Heart left ventricle (tissue), 16 donors: ENCODE data around the gene CPEB4. TPM values are rescaled to one million over a fixed set of nuclear protein-coding genes. Genes with fewer than 3 reads are reported as not detected.
A peak's percentile ranks its signal among the peaks of the same experiment; 100 is the strongest.

Experiments
- ATAC-seq, 4 donors: fragments of 200-7000 bp; cut with Tn5 transposase; one replicate each; pipeline ENCODE4 v1.9.1; 2020 to 2022; ENCODE audit warnings: moderate library complexity in 4 of 4, mild to moderate bottlenecking in 3 of 4, moderate number of reproducible peaks in 1 of 4
- DNase-seq, 5 donors: peaks; one replicate each; pipeline ENCODE4 v3.0.0-alpha.2; 2020
- H3K27ac ChIP-seq, 12 donors: fragments of 200-600 bp; sonication (generic) in 4 of 12; one replicate each; pipeline versions ENCODE4 v1.5.0 to v1.8.0; 2016 to 2022; ENCODE audit warnings: mild to moderate bottlenecking in 2 of 12
- H3K27me3 ChIP-seq, 9 donors: fragments of 200-600 bp; sonication (generic) in 2 of 9; one replicate each; pipeline versions ENCODE4 v1.5.1 to v1.8.0; 2016 to 2022; ENCODE audit warnings: mild to moderate bottlenecking in 3 of 9
- H3K36me3 ChIP-seq, 9 donors: fragments of 200-600 bp; sonication (generic) in 2 of 9; one replicate each; pipeline versions ENCODE4 v1.5.0 to v1.8.0; 2018 to 2022; ENCODE audit warnings: mild to moderate bottlenecking in 2 of 9
- H3K4me1 ChIP-seq, 12 donors: fragments of 200-600 bp; sonication (generic) in 4 of 12; one replicate each; pipeline versions ENCODE4 v1.5.0 to v1.8.0; 2016 to 2022; ENCODE audit warnings: mild to moderate bottlenecking in 3 of 12
- H3K4me3 ChIP-seq, 12 donors: fragments of 200-600 bp; sonication (generic) in 4 of 12; one replicate each; pipeline versions ENCODE4 v1.5.0 to v1.8.0; 2017 to 2022; ENCODE audit warnings: mild to moderate bottlenecking in 9 of 12, moderate library complexity in 4 of 12
- H3K9me3 ChIP-seq, 12 donors: fragments of 200-600 bp; sonication (generic) in 4 of 12; one replicate each; pipeline versions ENCODE4 v1.5.0 to v1.8.0; 2016 to 2022; ENCODE audit warnings: mild to moderate bottlenecking in 1 of 12
- CTCF ChIP-seq, 12 donors: fragments of 200-600 bp; sonication (generic) in 4 of 12; IDR thresholded peaks; one replicate each; pipeline versions ENCODE4 v1.5.0 to v1.8.0; 2018 to 2022; ENCODE audit warnings: antibody characterized with exemption in 12 of 12, mild to moderate bottlenecking in 5 of 12
- POLR2A ChIP-seq, 2 donors: fragments of 450-650 bp; IDR thresholded peaks; one replicate each; pipeline ENCODE4 v1.6.1; 2017; ENCODE audit warnings: antibody characterized with exemption in 2 of 2, mild to moderate bottlenecking in 2 of 2, moderate library complexity in 2 of 2
- WGBS, 4 donors: extraction: QIAGEN DNeasy Blood & Tissue Kit in 2 of 4; methylation state at CpG; one replicate each; pipeline versions ENCODE4 v1.1.5 to v1.1.7; 2013 to 2018; 5-methylcytosine and 5-hydroxymethylcytosine counted together
- intact Hi-C, 10 donors: fragments of 100-400 bp; cut with DNase I; formaldehyde crosslinking; loops; one replicate each; pipeline versions ENCODE4 v1.11.1 to v1.14.2; 2022
- polyA plus RNA-seq, 2 donors: library from polyadenylated mRNA; stranded (reverse); fragments of 200-250 nt; gene quantifications; one replicate each; pipeline ENCODE4 v1.2.3, GENCODE V29; 2013
- total RNA-seq, 9 donors: library from RNA; depleted of rRNA in 2 of 9; stranded (reverse); fragments of >200 nt in 2 of 9; fragmentation: NEBNext Ultra II Directional in 3 of 9; extraction: Animal tissue kit (Norgen Biotek cat#: 25700) in 3 of 9; gene quantifications; one replicate each; pipeline versions ENCODE4 v1.1.0 to v1.2.4, GENCODE V29; 2016 to 2023
- donor health status: ischemic (EF 13 %, LVEDD 7.1; RV severe dilation, severe dysfunction).
- donor health status: healthy with polysubstance abuse.
- donor health status: DM: no; HTN: yes; CAD: no.
- donor health status: DM: no; HTN: no; CAD: no.
- donor health status: ischemic (EF 25% LVEDD 6.9; RV normal size, moderate dysfunction).
- donor health status: ischemic (EF 25% LVEDD 5.7; RV mildly dilated, moderate dysfunction).
- donor health status: healthy.
- donor health status: DM: yes; HTN: yes; CAD: no.
- donor health status: ischemic (EF 35%, LVEDD 5.7; RV mildly dilated, moderate dysfunction).
- donor health status: nonischemic (EF 11% LVEDD 7.7; RV severe dilation, severe dysfunction).
- donor health status: DM: yes; HTN: yes; CAD: no.
- donor health status: PGD.
- donor health status: ischemic (EF 29% LVEDD 5.4; RV normal size, mild dysfunction).
- donor health status: nonischemic (EF 23%, LVEDD 6.1; RV moderate dilation, normal function).

Gene CPEB4
- total and polyA plus RNA-seq, 11 donors: 28.7 to 217 (median 168) TPM

- peak in 1 of 4 donors; percentile 34 for ATAC-seq
- intact Hi-C loops: loop anchor here in 4 of 10 donors (2.0 to 5.0 kb wide), 2 partner anchors 32 to 34 kb away; partner anchors contain the start of gene CPEB4 (in 4 of the 4)
- H3K4me3 ChIP-seq: no peak overlapping the region
Observed at GRCh38 chr5:173920866-173921555, 32.9 kb downstream of the CPEB4 start.

GRCh38 chr5:173922527-173922926, 34.4 kb downstream of the CPEB4 start:
- H3K27ac ChIP-seq: peak overlapping the region in 10 of 12 donors; percentile 77 to 89 (median 86)
- H3K9me3 ChIP-seq: no peaks in the 10 kb centered on the region
- DNase-seq (no peak), ATAC-seq (no peak)
- intact Hi-C loops: loop anchor here in 3 of 10 donors (5.0 kb wide), 1 partner anchor 35 kb away; the partner anchor contains the start of gene CPEB4 (in 3 of the 3)
- WGBS, 4 donors: 94 to 97% (median 96%) methylated on average over 2 of the region's 2 CpGs
- TF ChIP-seq POLR2A (IDR thresholded peaks at IDR 0.05) (no peak), CTCF (IDR thresholded peaks at IDR 0.05) (no peak)
- peaks cover 11 to 97% (median 84%) of the 10 kb centered on the region in 12 donors for H3K4me1 ChIP-seq
- H3K27me3 ChIP-seq: no peaks in the 10 kb centered on the region
- H3K4me3 ChIP-seq: no peak overlapping the region
- peaks cover 0 to 5% (median 0%) of the 10 kb centered on the region in 9 donors for H3K36me3 ChIP-seq

More at GRCh38 chr5:173920866-173921555, 32.9 kb downstream of the CPEB4 start:
- peaks cover 0 to 5% (median 0%) of the 10 kb centered on the region in 9 donors for H3K36me3 ChIP-seq
- H3K4me1 ChIP-seq: peaks cover 11 to 97% (median 86%) of the 10 kb centered on the region in 12 donors
- DNase-seq: no peak
- TF ChIP-seq CTCF (IDR thresholded peaks at IDR 0.05) (no peak), POLR2A (IDR thresholded peaks at IDR 0.05) (no peak)
- WGBS, 4 donors: 51 to 60% (median 56%) methylated on average over 3 of the region's 3 CpGs
- peak overlapping the region; percentile 14 to 89 (median 86) for H3K27ac ChIP-seq
- H3K27me3 ChIP-seq: no peaks in the 10 kb centered on the region
- no peaks in the 10 kb centered on the region for H3K9me3 ChIP-seq

GRCh38 chr5:173923218-173924095, 35.3 kb downstream of the CPEB4 start:
- Histone ChIP-seq H3K4me1 (peaks cover 12 to 98% (median 83%) of the 10 kb centered on the region in 12 donors), H3K9me3 (no peaks in the 10 kb centered on the region), H3K27ac (peak overlapping the region; percentile 72 to 89 (median 86)), H3K27me3 (no peaks in the 10 kb centered on the region), H3K36me3 (peaks cover 0 to 12% (median 0%) of the 10 kb centered on the region in 9 donors), H3K4me3 (peak overlapping the region in 6 of 12 donors; percentile 4 to 18 (median 12))
- DNase-seq (no peak), ATAC-seq (peak in 3 of 4 donors; percentile 43 to 45 (median 44))
- 12 to 17% (median 13%) methylated on average over 3 of the region's 3 CpGs for WGBS, 4 donors
- TF ChIP-seq CTCF (IDR thresholded peaks at IDR 0.05) (no peak), POLR2A (IDR thresholded peaks at IDR 0.05) (peak in 1 of 2 donors; percentile 16)
- intact Hi-C loops: loop anchor here in 3 of 10 donors (5.0 kb wide), 1 partner anchor 36 kb away; the partner anchor contains the start of gene CPEB4 (in 3 of the 3)
